Central memory CD8-positive, alpha-beta T cell (primary cell): ENCODE data around the gene EVL.

Experiments
- ATAC-seq: fragments of 150-1000 bp; cut with Tn5 transposase; replicated peaks from 2 replicates; pipeline ENCODE4 v1.10.0; 2022; ENCODE audit warnings: mild to moderate bottlenecking, moderate FRiP score, moderate number of reproducible peaks; ENCODE audit not compliant: poor library complexity, severe bottlenecking; ENCODE audit errors: extremely low read depth
- DNase-seq, 2 donors: peaks; one replicate each; pipeline ENCODE4 v3.0.0; 2021; ENCODE audit warnings: low spot score in 2 of 2
- H3K27ac Mint-ChIP-seq: one replicate; pipeline ENCODE4 v1.8.0; 2022; ENCODE audit warnings: low read depth, mild to moderate bottlenecking, moderate library complexity, mixed read lengths
- H3K27me3 Mint-ChIP-seq: one replicate; pipeline ENCODE4 v1.8.0; 2022; ENCODE audit warnings: mixed read lengths
- H3K36me3 Mint-ChIP-seq: one replicate; pipeline ENCODE4 v1.8.0; 2022; ENCODE audit warnings: mild to moderate bottlenecking, moderate library complexity, mixed read lengths; ENCODE audit not compliant: insufficient read depth
- H3K4me1 Mint-ChIP-seq: one replicate; pipeline ENCODE4 v1.8.0; 2022; ENCODE audit warnings: mixed read lengths
- H3K4me3 Mint-ChIP-seq: one replicate; pipeline ENCODE4 v1.8.0; 2022; ENCODE audit warnings: mild to moderate bottlenecking, moderate library complexity, mixed read lengths
- H3K9me3 Mint-ChIP-seq: one replicate; pipeline ENCODE4 v1.8.0; 2022; ENCODE audit warnings: mixed read lengths

The EVL gene

GRCh38 chr14:100103250-100104005, 38.2 kb downstream of the EVL start:
- Mint-ChIP-seq H3K9me3 (no peaks in the 10 kb centered on the region), H3K27me3 (no peaks in the 10 kb centered on the region)
- ATAC-seq = no peak

GRCh38 chr14:100104006-100104352, 38.8 kb downstream of the EVL start:
- peak overlapping the region; percentile 88 for H3K27ac Mint-ChIP-seq
- ATAC-seq = no peak
- H3K4me3 Mint-ChIP-seq = peak overlapping the region; percentile 66
- H3K36me3 Mint-ChIP-seq = peaks cover 87% of the 10 kb centered on the region
- peaks cover 85% of the 10 kb centered on the region for H3K4me1 Mint-ChIP-seq
- no peaks in the 10 kb centered on the region for H3K27me3 Mint-ChIP-seq
- DNase-seq = no peak
- H3K9me3 Mint-ChIP-seq = no peaks in the 10 kb centered on the region

More at GRCh38 chr14:100103250-100104005, 38.2 kb downstream of the EVL start:
- Mint-ChIP-seq H3K36me3 (peaks cover 90% of the 10 kb centered on the region), H3K4me1 (peaks cover 85% of the 10 kb centered on the region), H3K4me3 (peak overlapping the region; percentile 66), H3K27ac (peak overlapping the region; percentile 88)
- no peak for DNase-seq

- H3K36me3 Mint-ChIP-seq = peaks cover 84% of the 10 kb centered on the region
Measured at GRCh38 chr14:100104523-100105300, 39.5 kb downstream of the EVL start.

GRCh38 chr14:100105357-100106169, 40.3 kb downstream of the EVL start:
- Mint-ChIP-seq H3K4me3 (peak overlapping the region; percentile 66), H3K27ac (peak overlapping the region; percentile 88)
- ATAC-seq = peak; percentile 39

More at GRCh38 chr14:100104523-100105300, 39.5 kb downstream of the EVL start:
- no peaks in the 10 kb centered on the region for H3K27me3 Mint-ChIP-seq
- ATAC-seq (no peak), DNase-seq (no peak)
- peak overlapping the region; percentile 88 for H3K27ac Mint-ChIP-seq
- H3K4me3 Mint-ChIP-seq = peak overlapping the region; percentile 66
- no peaks in the 10 kb centered on the region for H3K9me3 Mint-ChIP-seq
- peaks cover 87% of the 10 kb centered on the region for H3K4me1 Mint-ChIP-seq

GRCh38 chr14:100106250-100107112, 41.3 kb downstream of the EVL start:
- peak overlapping the region; percentile 88 for H3K27ac Mint-ChIP-seq
- H3K9me3 Mint-ChIP-seq = no peaks in the 10 kb centered on the region
- peak in 1 of 2 donors; percentile 43 for DNase-seq
- peaks cover 80% of the 10 kb centered on the region for H3K36me3 Mint-ChIP-seq
- no peaks in the 10 kb centered on the region for H3K27me3 Mint-ChIP-seq
- H3K4me1 Mint-ChIP-seq = peaks cover 81% of the 10 kb centered on the region
- ATAC-seq = peak; percentile 68
- H3K4me3 Mint-ChIP-seq = peak overlapping the region; percentile 66

More at GRCh38 chr14:100105357-100106169, 40.3 kb downstream of the EVL start:
- no peaks in the 10 kb centered on the region for H3K27me3 Mint-ChIP-seq
- DNase-seq = peak in 1 of 2 donors; percentile 26
- no peaks in the 10 kb centered on the region for H3K9me3 Mint-ChIP-seq
- H3K36me3 Mint-ChIP-seq = peaks cover 84% of the 10 kb centered on the region
- H3K4me1 Mint-ChIP-seq = peaks cover 81% of the 10 kb centered on the region

GRCh38 chr14:100107236-100107635, 42.0 kb downstream of the EVL start:
- Mint-ChIP-seq H3K9me3 (no peaks in the 10 kb centered on the region), H3K4me1 (peaks cover 77% of the 10 kb centered on the region), H3K27me3 (no peaks in the 10 kb centered on the region), H3K27ac (peak overlapping the region; percentile 88), H3K4me3 (peak overlapping the region; percentile 66), H3K36me3 (peaks cover 77% of the 10 kb centered on the region)
- ATAC-seq = no peak
- no peak for DNase-seq

- Mint-ChIP-seq H3K36me3 (peaks cover 68% of the 10 kb centered on the region), H3K27ac (peak overlapping the region; percentile 88), H3K4me1 (peaks cover 79% of the 10 kb centered on the region), H3K27me3 (no peaks in the 10 kb centered on the region), H3K4me3 (peak overlapping the region; percentile 23), H3K9me3 (no peaks in the 10 kb centered on the region)
- ATAC-seq = peak; percentile 53
- peak; percentile 79 to 88 for DNase-seq
Measured at GRCh38 chr14:100108042-100108825, 43.0 kb downstream of the EVL start.

GRCh38 chr14:100108840-100109593, 43.8 kb downstream of the EVL start:
- peak overlapping the region; percentile 88 for H3K27ac Mint-ChIP-seq
- DNase-seq (no peak), ATAC-seq (no peak)
- H3K4me3 Mint-ChIP-seq = no peak overlapping the region
- H3K9me3 Mint-ChIP-seq = no peaks in the 10 kb centered on the region
- H3K4me1 Mint-ChIP-seq = peaks cover 79% of the 10 kb centered on the region
- no peaks in the 10 kb centered on the region for H3K27me3 Mint-ChIP-seq
- H3K36me3 Mint-ChIP-seq = peaks cover 60% of the 10 kb centered on the region

- H3K27ac Mint-ChIP-seq = peak overlapping the region; percentile 88
- peaks cover 73% of the 10 kb centered on the region for H3K4me1 Mint-ChIP-seq
- H3K27me3 Mint-ChIP-seq = no peaks in the 10 kb centered on the region
- no peaks in the 10 kb centered on the region for H3K9me3 Mint-ChIP-seq
- no peak overlapping the region for H3K4me3 Mint-ChIP-seq
- ATAC-seq (no peak), DNase-seq (no peak)
- peaks cover 54% of the 10 kb centered on the region for H3K36me3 Mint-ChIP-seq
Measured at GRCh38 chr14:100109594-100109955, 44.4 kb downstream of the EVL start.

- Mint-ChIP-seq H3K4me1 (peaks cover 67% of the 10 kb centered on the region), H3K27ac (no peak overlapping the region), H3K36me3 (peaks cover 47% of the 10 kb centered on the region), H3K4me3 (no peak overlapping the region), H3K27me3 (no peaks in the 10 kb centered on the region), H3K9me3 (no peaks in the 10 kb centered on the region)
- no peak for DNase-seq
- ATAC-seq = no peak
Measured at GRCh38 chr14:100110816-100111215, 45.6 kb downstream of the EVL start.
